HG02763 (cell line): ENCODE data around the gene SPRYD3.
"Not testable (repeated sequence)": the region's sequence is repeated elsewhere in the genome, so short reads cannot be mapped to it uniquely, and the experiment has no call there.

ENCODE experiments used
- ATAC-seq: cut with Tn5 transposase; IDR thresholded peaks from one replicate; pipeline ENCODE4 v1.9.1; 2021; ENCODE audit warnings: mild to moderate bottlenecking, moderate library complexity; ENCODE audit not compliant: unreplicated experiment

The SPRYD3 gene

DNA sequence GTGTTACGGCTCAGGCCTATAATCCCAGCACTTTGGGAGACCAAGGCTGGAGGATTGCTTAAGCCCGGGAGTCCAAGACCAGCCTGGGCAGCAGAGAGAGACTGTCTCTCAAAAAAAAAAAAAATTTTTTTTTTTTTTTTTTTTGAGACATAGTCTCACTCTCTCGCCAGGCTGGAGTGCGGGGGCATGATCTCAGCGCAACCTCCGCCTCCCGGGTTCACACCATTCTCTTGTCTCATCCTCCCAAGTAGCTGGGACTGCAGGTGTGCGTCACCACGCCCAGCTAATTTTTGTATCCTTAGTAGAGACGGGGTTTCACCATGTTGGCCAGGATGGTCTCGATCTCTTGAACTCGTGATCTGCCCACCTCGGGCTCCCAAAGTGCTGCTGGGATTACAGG lies 52.2 kb downstream of the SPRYD3 start:
- not testable (repeated sequence) for ATAC-seq

GRCh38 chr12:53025250-53025649 lies 53.9 kb downstream of the SPRYD3 start:
- ATAC-seq: no peak

DNA sequence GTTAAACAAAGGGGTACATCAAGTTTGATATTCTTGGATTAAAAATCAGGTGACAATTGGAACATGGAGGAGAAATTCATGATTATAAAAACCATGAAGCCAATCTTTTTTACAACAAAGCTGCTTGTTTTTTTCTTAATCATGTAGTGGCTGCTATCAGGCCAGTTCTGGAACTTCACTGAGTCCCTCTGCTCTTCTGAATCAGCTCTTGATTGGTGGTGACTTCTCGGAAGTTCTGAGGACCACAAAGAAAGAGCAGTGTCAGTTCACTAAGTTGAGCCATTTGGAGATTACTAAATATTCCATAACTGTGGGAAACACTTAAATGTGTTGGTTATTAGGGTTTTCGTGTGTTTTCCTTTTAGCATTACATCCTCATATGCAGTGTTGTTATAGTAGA lies 64.5 kb downstream of the SPRYD3 start:
- ATAC-seq: no peak
